ENCODE data around the gene C15orf40.

DNA sequence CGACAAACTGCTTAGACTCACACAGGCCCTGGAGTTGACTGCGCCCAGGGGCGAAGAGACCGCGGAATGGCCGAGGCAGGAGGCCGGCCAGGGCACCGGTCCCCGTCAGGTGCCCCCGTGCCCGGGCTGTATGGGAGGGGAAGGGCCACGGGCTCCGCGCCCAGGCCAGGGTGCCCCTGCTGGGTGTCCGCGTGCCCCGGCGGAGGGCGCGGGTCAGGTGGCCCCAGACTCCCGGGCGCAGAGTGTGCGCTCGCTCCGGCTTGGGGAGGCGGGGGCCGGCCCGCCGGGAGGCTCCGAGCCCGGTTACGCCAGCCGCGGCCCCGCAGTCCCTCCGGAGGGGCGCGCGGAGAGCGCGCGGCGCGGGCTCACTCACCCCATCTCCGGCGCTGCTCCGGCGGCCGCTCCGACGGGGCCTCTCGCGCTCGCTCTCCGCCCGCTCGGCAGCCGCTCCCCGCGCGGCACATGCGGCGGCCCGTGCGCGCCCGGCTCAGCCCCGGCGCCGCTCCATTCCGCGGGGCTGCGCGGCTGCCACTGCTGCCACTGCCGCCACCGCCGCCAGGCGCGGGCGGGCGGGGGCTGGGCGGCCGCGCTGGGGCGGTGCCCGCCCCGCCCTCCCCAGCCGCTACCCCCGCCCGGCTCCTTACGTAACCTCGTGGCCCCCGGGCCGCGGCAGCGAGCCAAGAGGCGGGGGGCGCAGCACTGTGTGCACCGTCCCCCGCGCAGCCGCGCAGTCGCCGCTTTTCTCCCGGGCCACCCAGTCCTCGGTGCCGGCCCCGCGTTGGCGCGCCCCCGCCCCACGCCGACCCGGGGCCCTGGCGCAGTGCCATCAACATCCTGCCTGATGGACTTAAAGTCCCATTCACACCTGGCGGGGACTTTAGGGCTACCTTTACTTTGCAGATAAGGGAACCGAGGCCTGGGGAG lies 59.0 kb downstream of the C15orf40 start, which contains the start of gene HOMER2:
- TF ChIP-seq, protein P1, sequence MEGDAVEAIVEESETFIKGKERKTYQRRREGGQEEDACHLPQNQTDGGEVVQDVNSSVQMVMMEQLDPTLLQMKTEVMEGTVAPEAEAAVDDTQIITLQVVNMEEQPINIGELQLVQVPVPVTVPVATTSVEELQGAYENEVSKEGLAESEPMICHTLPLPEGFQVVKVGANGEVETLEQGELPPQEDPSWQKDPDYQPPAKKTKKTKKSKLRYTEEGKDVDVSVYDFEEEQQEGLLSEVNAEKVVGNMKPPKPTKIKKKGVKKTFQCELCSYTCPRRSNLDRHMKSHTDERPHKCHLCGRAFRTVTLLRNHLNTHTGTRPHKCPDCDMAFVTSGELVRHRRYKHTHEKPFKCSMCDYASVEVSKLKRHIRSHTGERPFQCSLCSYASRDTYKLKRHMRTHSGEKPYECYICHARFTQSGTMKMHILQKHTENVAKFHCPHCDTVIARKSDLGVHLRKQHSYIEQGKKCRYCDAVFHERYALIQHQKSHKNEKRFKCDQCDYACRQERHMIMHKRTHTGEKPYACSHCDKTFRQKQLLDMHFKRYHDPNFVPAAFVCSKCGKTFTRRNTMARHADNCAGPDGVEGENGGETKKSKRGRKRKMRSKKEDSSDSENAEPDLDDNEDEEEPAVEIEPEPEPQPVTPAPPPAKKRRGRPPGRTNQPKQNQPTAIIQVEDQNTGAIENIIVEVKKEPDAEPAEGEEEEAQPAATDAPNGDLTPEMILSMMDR (conservative IDR thresholded peaks at IDR 0.05; ENCODE audit: low read depth, low read length): no peak
- TF ChIP-seq EZH2 (IDR thresholded peaks at IDR 0.05; ENCODE audit: borderline replicate concordance, low read depth, low read length, poor library complexity, severe bottlenecking): no peak

All from A673 (cell line).